ENCODE results near the gene OR56A5.

DNA sequence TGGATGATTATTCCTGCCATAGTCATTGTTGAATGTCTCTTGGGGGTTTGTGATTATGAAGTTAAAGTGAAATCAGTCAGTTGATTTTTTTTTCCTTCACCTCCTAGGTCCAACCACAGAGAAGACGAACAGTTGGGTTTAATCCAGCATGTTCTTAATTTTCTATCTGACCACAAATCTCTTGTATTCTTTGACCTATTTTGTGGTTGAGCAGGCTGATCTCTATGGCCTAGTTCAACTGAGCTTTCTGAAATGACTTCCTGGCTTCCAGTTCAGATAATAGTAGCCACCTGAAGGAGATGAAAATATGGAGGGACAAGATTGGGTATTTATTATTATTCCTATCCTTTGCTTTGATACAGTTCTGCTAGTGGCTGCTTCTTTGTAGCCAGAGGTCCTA lies 5.2 kb upstream of the OR56A5 start:
- no peak for TF ChIP-seq EZH2phosphoT487 (IDR thresholded peaks at IDR 0.05; ENCODE audit: insufficient read depth, low read depth)
- no peak for TF ChIP-seq EZH2 (IDR thresholded peaks at IDR 0.05; ENCODE audit: insufficient read depth, poor library complexity, severe bottlenecking)
